HG02981 (cell line): Measurements from ENCODE around the gene BDKRB2.

Source experiments
- ATAC-seq: cut with Tn5 transposase; IDR thresholded peaks from one replicate; pipeline ENCODE4 v1.9.1; 2021; ENCODE audit warnings: mild to moderate bottlenecking, moderate library complexity; ENCODE audit not compliant: unreplicated experiment

BDKRB2 gene

DNA sequence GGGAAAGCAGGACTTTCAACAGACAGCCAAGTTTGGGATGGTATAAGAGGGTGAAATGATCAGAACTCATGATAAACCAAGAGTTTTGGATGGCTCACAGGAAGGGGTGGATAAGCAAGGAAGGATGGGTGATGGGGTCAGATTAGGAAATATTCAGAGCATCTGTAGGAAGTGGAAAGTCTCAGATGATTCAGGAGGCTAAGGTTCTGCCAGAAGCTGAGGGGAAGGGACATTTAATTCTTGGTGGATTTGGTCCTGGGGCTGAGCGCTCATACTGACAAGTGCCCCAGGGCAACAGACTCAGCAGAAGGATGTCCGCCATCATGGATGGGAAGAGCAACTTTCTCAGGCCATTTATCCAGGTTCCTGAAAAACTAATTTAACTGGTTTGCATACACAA, 28.4 kb upstream of the BDKRB2 start:
- ATAC-seq = no peak

DNA sequence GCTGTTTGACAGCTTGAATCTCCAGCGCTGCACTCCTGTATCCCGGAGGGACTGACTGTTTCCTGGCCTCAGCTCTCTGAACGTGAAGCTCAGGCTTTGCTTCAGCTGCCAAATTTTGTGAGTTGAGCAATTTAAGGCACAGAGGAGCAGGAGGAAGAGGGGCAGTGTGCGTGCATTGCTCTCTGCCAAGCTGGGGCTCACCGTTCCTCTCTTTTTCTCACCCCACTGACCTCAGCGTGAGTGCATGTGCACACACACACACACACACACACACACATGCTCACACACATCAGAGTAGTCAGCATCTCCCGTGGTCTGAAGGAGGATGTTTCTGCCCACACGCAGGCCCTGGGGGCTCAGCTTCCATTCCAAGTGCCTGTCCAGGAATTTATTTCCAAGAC, 27.8 kb upstream of the BDKRB2 start:
- no peak for ATAC-seq

- ATAC-seq = no peak
These were observed 26.8 kb upstream of the BDKRB2 start for GRCh38 chr14:96177766-96178375.

DNA sequence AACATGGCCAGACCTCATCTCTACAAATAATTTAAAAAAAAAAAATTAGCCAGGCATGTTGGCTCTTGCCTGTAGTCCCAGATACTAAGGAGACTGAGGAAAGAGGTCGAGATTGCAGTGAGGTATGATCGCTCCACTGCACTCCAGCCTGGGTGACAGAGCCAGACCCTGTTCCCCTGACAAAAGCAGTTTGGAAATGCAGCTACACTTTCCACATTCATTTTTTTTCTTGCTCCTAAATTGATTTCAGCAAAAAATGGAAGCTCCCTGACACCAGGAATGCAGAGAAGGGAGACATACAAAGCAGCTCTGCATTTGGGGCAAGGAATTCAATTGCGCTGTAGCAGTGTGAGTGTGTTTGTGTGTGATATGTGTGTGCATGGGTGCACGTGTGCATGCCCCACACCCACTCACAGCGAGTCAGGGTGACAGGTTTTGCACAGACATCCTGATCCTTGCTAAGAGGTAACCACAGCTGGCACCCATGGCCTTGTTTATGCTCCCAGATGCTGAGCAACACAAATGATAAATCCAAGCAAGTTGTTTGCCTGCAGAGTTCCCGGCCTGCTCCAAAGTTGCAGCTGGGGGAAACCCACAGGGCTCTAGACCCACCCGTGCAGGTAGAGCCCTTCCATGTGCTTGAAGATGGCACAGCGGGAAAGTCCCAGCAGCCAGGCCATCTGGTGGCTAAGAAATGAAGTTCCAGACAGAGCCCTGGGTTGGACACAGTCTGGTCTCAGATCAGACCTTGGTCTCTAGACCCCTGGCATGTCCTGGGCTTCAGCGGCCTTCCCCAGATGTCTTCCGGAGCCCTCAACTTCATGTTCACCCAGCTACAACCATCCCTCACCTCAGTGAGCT, 25.9 kb upstream of the BDKRB2 start:
- no peak for ATAC-seq

DNA sequence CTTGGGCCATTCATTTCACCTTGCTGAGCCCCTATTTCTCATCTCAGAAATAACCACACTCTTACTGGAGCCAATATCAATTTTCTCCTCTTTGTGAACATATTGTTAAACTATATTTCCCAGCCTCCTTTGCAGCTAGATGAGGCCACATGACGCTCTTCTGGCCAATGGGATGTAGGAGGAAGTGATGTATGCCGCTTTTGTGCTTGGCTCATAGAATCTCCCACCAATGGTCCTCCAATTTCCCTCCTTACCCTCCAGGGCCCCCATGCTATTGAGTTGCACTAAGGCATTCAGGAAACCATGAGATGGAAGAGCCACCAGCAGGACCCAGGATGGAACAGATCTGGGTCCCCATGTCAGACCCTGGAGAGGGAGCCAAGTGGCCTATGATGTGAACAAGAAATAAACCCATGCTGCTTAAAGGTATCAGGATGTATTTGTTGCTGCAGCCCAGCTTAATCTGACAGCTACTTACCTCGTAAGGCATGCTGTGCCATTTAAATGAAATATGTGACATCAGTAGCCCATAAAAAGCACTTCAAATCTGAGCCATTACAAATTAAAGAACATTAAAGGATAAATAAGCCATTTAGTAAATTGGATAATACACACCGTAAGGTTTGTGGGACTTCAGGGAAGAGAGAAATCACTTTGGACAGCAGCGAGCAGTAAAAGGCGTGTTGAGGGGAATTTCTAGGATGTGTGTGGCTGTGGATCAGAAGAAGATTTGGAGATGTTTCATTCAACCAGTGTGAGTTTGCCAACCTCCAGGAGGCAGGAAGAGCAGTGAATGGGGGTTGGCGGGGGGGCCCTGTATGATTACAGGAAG, 24.4 kb upstream of the BDKRB2 start:
- no peak for ATAC-seq

DNA sequence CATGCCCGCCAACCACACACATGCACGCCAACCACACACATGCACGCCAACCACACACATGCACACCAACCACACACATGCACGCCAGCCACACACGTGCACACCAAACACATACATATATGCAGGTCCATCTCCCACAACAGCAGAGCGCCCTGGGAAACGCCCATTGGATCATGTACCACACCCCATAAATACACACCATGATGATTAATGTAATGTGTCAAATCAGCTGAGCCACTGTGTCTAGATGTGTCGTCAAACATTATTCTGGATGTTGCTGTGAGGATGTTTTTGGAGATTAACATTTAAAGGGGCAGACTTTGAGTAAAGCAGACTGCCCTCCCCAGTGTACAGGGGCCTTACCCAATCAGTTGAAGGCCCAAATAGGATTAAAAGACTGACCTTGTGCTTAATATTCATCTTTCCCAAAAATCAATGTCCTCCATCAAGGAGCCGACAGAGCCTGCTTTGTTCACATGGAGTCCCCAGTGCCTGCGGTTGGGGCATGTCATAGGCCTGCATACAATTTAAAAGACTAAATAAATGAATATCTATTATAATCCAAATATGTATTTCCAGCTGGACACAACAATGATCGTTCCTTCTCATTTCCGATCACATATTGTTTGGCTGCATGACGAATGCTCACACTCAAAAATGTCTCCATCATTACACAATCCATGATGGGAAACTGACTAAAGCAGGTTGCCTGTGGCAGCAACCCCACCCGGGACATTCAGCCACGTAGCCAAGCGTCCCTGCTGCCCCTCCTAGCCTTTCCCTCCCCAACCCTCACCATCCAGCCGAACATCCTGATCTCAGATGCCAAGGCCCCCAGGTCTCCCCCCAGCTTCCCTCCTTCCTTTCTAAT, 23.2 kb upstream of the BDKRB2 start:
- no peak for ATAC-seq

- no peak for ATAC-seq
These were observed 22.1 kb upstream of the BDKRB2 start for GRCh38 chr14:96182546-96182945.

DNA sequence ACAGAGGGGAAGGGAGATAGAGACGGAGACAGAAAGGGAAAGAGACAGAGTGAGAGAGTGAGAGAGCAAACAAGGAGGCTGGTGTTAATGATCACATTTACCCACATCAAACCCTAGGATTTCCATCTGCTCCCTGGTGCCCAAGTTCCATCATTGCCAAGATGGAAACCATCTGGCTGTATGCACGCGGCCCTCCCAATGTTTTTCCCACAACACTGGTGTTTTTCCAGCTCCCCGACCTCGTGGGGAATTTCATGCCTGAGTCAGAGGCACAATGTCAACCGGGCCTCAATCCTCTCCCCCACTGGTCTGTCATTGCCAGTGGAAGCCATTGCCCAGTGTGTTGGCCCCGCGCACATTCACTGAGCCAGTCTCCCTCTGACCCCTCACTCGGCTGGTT, 19.9 kb upstream of the BDKRB2 start:
- no peak for ATAC-seq

DNA sequence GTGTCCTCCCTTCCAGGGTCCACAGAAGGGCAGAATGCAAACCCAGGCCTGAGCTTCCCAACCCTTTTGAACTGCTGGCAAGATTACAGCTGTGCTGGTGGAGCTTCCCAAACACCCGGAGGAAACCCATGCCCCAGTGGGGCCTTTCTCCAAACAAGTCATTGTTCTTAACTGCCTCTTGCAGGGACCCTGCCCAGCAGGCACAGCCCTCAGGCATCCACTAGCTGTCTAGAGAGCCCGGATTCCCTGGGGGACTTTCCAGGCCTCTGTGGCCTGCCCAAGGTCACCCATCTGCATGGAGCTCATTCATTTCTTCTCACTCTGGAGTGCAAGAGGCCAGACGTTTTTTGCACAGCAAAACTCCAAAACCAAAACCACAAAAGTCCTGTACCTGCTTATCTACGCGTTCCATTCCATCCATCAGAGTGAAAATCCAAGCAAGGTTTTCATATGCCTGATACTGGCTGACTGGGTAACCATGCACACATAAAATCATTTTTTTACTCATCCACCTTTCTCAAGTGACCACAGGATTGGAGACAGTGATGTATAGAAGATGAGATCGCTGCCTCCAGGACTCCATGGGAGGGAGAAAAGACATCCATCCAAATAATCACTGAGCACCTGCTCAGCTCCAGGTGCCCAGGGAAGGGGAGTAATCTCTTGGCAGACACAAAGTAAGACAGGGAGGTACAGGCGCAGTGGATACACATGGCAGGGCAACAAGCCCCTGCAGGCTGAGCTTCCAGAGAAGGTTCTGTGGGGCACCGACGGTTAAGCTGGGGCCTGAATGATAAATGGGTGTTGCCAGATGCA, 17.2 kb upstream of the BDKRB2 start:
- ATAC-seq = no peak

GRCh38 chr14:96189281-96189711, 15.3 kb upstream of the BDKRB2 start:
- no peak for ATAC-seq

DNA sequence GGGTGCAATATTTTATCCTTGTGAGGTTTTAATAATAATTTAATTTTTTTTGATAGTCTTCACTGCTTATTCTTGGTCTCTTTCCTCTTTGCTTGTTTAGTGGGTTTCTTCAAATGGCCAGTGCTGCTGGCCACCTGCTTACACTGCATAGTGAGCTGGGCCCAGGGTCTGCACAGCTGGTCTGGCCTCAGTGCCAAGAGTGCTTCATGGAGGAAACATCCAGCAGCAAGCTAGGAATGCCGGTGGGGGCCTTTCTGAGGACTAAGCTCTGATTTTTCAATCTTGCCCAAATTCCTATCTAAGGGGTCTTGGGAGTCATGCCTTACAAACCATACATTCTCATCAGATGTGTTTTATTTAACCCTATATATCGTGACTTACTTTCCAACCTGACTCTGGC, 13.3 kb upstream of the BDKRB2 start:
- no peak for ATAC-seq

DNA sequence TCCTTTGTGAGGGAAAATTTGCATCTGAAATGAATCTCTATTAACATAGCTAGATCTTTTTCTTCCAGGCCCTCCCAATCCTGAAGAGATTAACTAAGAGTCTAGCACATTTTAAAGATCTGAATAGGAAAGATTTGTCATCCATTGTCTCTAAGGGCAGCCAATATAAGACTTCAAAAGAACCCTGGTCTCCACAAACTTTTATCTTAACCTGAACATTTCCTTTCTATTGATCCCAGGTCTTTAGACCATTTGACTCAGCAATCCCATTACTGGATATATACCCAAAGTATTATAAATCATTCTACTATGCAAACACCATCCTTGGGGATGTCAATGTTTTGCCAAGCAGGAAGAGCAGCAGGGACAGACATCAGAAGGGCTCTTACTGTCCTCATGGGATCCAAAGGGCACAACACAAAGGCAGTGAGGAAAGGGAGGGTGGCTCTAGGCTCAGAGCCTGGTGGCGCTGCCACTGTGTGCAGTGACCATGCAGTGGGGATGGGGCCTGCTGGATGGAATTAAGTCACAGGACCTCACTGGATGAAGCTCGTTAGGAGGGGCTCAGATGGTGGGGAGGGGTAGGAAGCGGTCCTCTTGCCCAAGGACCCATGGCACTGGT, 12.7 kb upstream of the BDKRB2 start:
- ATAC-seq = no peak

DNA sequence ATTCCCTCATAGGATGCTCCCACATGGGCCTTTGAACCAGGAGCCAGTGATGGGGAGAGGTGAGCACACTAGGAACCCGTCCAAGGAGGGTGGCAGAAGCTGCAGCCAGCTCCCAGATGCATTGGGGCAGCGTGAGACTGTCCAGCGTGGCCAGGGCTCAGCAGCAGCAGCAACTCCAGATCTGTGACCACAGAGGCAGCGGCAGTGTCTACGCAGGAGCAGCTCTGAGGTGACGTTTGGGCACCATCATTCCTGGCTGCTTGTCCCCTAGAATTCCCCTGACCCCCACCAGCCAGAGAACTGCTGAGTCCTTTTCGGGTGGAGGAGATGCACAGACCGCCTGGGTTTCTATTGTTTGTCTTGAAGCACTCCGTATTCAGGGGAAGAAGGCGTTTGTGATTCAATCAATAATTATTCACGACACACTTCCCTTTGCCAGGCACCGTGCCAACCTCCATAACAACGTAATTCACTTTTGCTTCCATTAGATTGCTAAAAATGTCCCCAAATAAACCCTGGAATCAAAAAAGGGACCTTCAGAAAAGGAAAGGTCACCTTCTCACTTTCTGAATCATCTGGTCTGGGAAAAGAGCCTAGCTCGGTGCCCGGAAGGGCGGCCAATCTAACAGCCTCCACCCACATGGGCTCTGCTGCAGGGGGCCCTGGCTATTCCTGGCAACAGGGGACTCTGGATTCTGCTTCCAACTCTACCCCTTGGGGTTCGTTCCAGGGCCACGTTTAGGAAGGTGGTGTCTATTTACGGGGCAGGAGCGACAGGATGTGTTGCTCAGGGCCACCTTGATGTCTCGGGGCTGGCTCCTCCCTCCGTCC, 11.4 kb upstream of the BDKRB2 start:
- no peak for ATAC-seq

DNA sequence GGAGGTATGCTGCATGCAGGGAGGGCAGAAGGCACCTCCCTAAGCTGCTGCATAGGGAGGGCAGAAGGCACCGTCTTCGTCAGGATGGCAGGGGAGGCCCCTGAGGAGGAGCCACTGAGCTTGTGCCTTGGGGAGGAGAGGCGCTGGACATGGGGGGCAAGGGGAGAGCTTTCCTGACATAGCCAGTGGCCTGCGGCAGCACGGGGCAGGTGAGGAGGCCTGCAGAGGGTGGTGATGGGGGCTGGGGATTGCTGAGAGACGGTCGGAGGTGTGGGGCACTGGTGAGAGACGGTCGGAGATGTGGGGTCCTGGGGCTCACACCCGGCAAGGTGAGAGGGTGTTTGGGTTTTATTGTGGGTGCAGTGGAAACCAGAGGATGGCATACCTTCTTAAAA, 10.4 kb upstream of the BDKRB2 start:
- ATAC-seq = no peak

- no peak for ATAC-seq
These were observed 9.8 kb upstream of the BDKRB2 start for GRCh38 chr14:96194657-96195431.

DNA sequence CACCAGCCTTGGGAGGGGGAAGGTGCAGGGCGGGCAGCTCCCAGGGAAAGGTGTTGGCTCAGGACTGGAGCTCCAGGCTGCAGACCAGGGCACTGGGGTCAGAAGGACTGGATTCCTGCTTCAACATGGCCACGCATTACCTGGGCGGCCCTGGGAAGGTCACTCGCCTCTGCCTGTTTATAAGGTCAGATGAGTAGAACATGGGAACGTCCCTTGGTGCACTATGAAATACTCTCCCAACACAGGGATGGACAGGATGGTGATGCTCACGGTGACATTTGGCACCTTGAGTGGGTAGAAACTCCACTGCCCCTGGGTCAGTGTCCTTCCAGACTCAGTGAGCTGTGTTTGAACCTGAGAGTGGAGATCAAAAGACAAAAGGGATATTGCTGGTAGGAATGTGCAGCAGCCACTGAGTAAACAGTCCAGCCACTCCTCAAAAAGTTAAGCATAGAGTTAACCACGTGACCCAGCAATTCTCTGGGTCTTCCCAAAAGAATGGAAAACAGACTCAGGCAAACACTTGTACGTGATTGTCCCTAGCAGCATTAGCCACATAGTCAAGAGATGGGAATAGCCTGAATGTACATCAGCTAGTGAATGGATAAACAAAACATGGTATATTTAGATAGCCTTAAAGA, 9.1 kb upstream of the BDKRB2 start:
- no peak for ATAC-seq

- no peak for ATAC-seq
These were observed 7.3 kb upstream of the BDKRB2 start for GRCh38 chr14:96197163-96197852.
